ENCODE measurements around the gene CACNA1C. TPM values are rescaled to one million over a fixed set of nuclear protein-coding genes. Genes with fewer than 3 reads are reported as not detected.

CACNA1C gene
- total and polyA plus RNA-seq, 2 donors from 2014 or later, result 1.6 to 17.4 TPM

DNA sequence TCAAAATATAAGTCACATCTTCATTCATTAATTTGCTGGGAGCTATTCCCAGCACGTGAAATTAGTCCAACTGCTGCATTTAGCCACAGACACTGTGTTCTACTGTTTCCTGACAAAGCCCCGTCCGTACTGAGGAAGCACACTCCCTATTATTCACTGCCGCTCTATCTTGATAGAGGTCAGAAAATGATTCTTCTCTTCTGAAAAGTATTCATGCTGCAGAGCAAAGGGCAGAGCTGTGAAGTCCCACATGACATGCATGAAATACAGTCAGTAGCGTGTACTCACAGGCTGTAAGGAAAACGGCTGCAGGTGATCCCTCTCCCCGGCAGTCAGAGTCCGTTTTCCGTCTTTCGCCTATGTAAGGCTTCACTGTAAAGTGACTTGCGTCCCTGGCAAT is 439.4 kb downstream of the CACNA1C start:
- H3K27ac ChIP-seq (ENCODE audit: low read depth in 2 of 2, low read length in 2 of 2), result no peak overlapping the region
- no peak for FAIRE-seq
- intact Hi-C loops (cut with DNase I), result no loop called here

DNA sequence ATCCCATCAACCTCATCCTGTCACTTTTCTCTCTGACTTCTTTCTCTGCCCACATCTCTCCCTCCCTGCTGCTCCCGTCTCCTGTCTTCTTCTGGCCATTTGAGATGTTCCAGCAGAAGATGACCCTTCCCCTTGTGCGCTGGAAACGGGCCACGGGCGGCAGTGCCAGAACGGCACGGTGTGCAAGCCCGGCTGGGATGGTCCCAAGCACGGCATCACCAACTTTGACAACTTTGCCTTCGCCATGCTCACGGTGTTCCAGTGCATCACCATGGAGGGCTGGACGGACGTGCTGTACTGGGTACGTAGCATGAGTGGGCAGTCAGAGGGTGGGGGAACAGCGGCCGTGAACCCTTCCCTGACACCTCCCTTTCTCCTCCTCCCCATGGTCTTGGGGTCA is 440.3 kb downstream of the CACNA1C start:
- peaks cover 0 to 21% (median 15%) of the 10 kb centered on the region in 3 donors for H3K4me1 ChIP-seq (ENCODE audit: control insufficient read depth in 2 of 3, insufficient read depth in 2 of 3, low read depth in 1 of 3, low read length in 3 of 3)
- no peaks in the 10 kb centered on the region for H3K36me3 ChIP-seq (ENCODE audit: control insufficient read depth in 2 of 3, insufficient read depth in 3 of 3, low read length in 3 of 3)
- no peak overlapping the region for H3K27ac ChIP-seq (ENCODE audit: low read depth in 2 of 2, low read length in 2 of 2)
- H3K9ac ChIP-seq (ENCODE audit: low read length in 3 of 3), result no peak overlapping the region
- TF ChIP-seq, protein P1, sequence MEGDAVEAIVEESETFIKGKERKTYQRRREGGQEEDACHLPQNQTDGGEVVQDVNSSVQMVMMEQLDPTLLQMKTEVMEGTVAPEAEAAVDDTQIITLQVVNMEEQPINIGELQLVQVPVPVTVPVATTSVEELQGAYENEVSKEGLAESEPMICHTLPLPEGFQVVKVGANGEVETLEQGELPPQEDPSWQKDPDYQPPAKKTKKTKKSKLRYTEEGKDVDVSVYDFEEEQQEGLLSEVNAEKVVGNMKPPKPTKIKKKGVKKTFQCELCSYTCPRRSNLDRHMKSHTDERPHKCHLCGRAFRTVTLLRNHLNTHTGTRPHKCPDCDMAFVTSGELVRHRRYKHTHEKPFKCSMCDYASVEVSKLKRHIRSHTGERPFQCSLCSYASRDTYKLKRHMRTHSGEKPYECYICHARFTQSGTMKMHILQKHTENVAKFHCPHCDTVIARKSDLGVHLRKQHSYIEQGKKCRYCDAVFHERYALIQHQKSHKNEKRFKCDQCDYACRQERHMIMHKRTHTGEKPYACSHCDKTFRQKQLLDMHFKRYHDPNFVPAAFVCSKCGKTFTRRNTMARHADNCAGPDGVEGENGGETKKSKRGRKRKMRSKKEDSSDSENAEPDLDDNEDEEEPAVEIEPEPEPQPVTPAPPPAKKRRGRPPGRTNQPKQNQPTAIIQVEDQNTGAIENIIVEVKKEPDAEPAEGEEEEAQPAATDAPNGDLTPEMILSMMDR (IDR thresholded peaks at IDR 0.05; ENCODE audit: borderline replicate concordance, extremely low read depth, insufficient read depth), result no peak
- DNase-seq (no peak), FAIRE-seq (no peak)
- H3K4me3 ChIP-seq (ENCODE audit: low read length in 3 of 3), result no peak overlapping the region
- no peaks in the 10 kb centered on the region for H3K9me3 ChIP-seq (ENCODE audit: control insufficient read depth in 2 of 3, insufficient read depth in 1 of 3, low read length in 3 of 3)
- no peaks in the 10 kb centered on the region for H3K27me3 ChIP-seq (ENCODE audit: control insufficient read depth, insufficient read depth, low read length)
- intact Hi-C loops (cut with DNase I), result no loop called here

More for the DNA sequence above, 439.4 kb downstream of the CACNA1C start:
- H3K27me3 ChIP-seq (ENCODE audit: control insufficient read depth, insufficient read depth, low read length), result no peaks in the 10 kb centered on the region
- peak in 1 of 5 donors; percentile 30 for DNase-seq
- no peak overlapping the region for H3K4me3 ChIP-seq (ENCODE audit: low read length in 3 of 3)
- peaks cover 0 to 21% (median 15%) of the 10 kb centered on the region in 3 donors for H3K4me1 ChIP-seq (ENCODE audit: control insufficient read depth in 2 of 3, insufficient read depth in 2 of 3, low read depth in 1 of 3, low read length in 3 of 3)
- no peaks in the 10 kb centered on the region for H3K9me3 ChIP-seq (ENCODE audit: control insufficient read depth in 2 of 3, insufficient read depth in 1 of 3, low read length in 3 of 3)
- TF ChIP-seq, protein P1 (IDR thresholded peaks at IDR 0.05; ENCODE audit: borderline replicate concordance, extremely low read depth, insufficient read depth), result no peak
- no peak overlapping the region for H3K9ac ChIP-seq (ENCODE audit: low read length in 3 of 3)
- H3K36me3 ChIP-seq (ENCODE audit: control insufficient read depth in 2 of 3, insufficient read depth in 3 of 3, low read length in 3 of 3), result no peaks in the 10 kb centered on the region

- DNase-seq, result peak in 1 of 5 donors; percentile 61
- TF ChIP-seq, protein P1 (IDR thresholded peaks at IDR 0.05; ENCODE audit: borderline replicate concordance, extremely low read depth, insufficient read depth), result no peak
- FAIRE-seq, result no peak
- H3K9me3 ChIP-seq (ENCODE audit: control insufficient read depth in 2 of 3, insufficient read depth in 1 of 3, low read length in 3 of 3), result no peaks in the 10 kb centered on the region
- peak overlapping the region; percentile 8 to 76 for H3K27ac ChIP-seq (ENCODE audit: low read depth in 2 of 2, low read length in 2 of 2)
- peaks cover 0 to 21% (median 17%) of the 10 kb centered on the region in 3 donors for H3K4me1 ChIP-seq (ENCODE audit: control insufficient read depth in 2 of 3, insufficient read depth in 2 of 3, low read depth in 1 of 3, low read length in 3 of 3)
- no peaks in the 10 kb centered on the region for H3K27me3 ChIP-seq (ENCODE audit: control insufficient read depth, insufficient read depth, low read length)
- intact Hi-C loops (cut with DNase I), result no loop called here
- H3K36me3 ChIP-seq (ENCODE audit: control insufficient read depth in 2 of 3, insufficient read depth in 3 of 3, low read length in 3 of 3), result no peaks in the 10 kb centered on the region
- H3K4me3 ChIP-seq (ENCODE audit: low read length in 3 of 3), result peak overlapping the region in 1 of 3 donors; percentile 13
- H3K9ac ChIP-seq (ENCODE audit: low read length in 3 of 3), result no peak overlapping the region
Observed at GRCh38 chr12:2494486-2495192, 441.9 kb downstream of the CACNA1C start.
